Activated naive CD8-positive, alpha-beta T cell treated with anti-CD3 and anti-CD28 coated beads, Interleukin-2, amount 50 U/mL, for 24 hours (primary cell): ENCODE data around the gene LPAR6.

Source experiments
- ATAC-seq: fragments of 150-1000 bp; cut with Tn5 transposase; one replicate; pipeline ENCODE4 v1.10.0; 2021
- DNase-seq: peaks from one replicate; pipeline ENCODE4 v3.0.0; 2021
- H3K27ac Mint-ChIP-seq: one replicate; pipeline ENCODE4 v1.8.0; 2021; ENCODE audit warnings: mild to moderate bottlenecking, mixed read lengths
- H3K27me3 Mint-ChIP-seq: one replicate; pipeline ENCODE4 v1.8.0; 2021; ENCODE audit warnings: mixed read lengths
- H3K36me3 Mint-ChIP-seq: one replicate; pipeline ENCODE4 v1.8.0; 2021; ENCODE audit warnings: low read depth, mixed read lengths
- H3K4me1 Mint-ChIP-seq: one replicate; pipeline ENCODE4 v1.8.0; 2021; ENCODE audit warnings: mixed read lengths
- H3K4me3 Mint-ChIP-seq: one replicate; pipeline ENCODE4 v1.8.0; 2021; ENCODE audit warnings: mild to moderate bottlenecking, moderate library complexity, mixed read lengths
- H3K9me3 Mint-ChIP-seq: one replicate; pipeline ENCODE4 v1.8.0; 2021; ENCODE audit warnings: mixed read lengths

Gene LPAR6

DNA sequence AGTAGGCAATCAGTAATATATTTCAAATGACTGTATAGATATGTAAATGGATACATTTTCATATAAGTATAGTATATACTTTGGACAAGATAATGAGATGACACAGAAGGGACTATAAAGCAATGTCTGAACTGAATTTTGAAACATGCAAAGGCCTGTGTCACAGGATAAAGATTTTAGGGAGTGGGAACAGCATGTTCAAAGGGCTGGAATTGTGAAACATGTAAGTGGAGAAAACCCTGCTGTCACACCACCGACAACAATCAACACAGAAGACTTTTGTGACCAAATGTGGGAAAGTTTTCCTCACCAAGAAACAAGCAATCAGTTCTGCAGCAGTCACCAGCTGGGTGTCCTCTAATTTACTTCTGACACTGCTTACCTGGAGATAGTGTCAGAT is 42.9 kb downstream of the LPAR6 start:
- Mint-ChIP-seq H3K27me3 (no peaks in the 10 kb centered on the region), H3K27ac (no peak overlapping the region), H3K9me3 (peaks cover 4% of the 10 kb centered on the region)

More for the DNA sequence above, 42.9 kb downstream of the LPAR6 start:
- H3K36me3 Mint-ChIP-seq: peaks cover 29% of the 10 kb centered on the region
- H3K4me1 Mint-ChIP-seq: no peaks in the 10 kb centered on the region
- H3K4me3 Mint-ChIP-seq: no peak overlapping the region
- no peak for DNase-seq
- ATAC-seq: no peak
